HCT116 (cell line): ENCODE results near the gene TMEM87A. TPM values are rescaled to one million over a fixed set of nuclear protein-coding genes. Genes with fewer than 3 reads are reported as not detected.

ENCODE experiments used
- ATAC-seq: fragments of 200-7000 bp; cut with Tn5 transposase; 2 replicates; pipeline ENCODE4 v1.9.1; 2020; ENCODE audit warnings: mild to moderate bottlenecking, moderate library complexity
- BruUV-seq: library from RNA; stranded (reverse); fragments of 400-500 nt; replicated peaks from 2 replicates; lab custom pipeline; 2021; lab: Mats Ljungman, UMichigan
- CTCF ChIA-PET: fragments of 300-600 bp; sonication (Branson Sonifier 250); formaldehyde crosslinking; loops from one replicate; lab custom pipeline; 2021; ENCODE audit warnings: antibody characterized with exemption; lab: Charles Lee
- POLR2A ChIA-PET: fragments of 300-600, 350-600 bp; sonication (Branson Sonifier 250); formaldehyde crosslinking; loops from one replicate; lab custom pipeline; 2021; ENCODE audit warnings: antibody characterized with exemption; lab: Charles Lee
- RAD21 ChIA-PET, 2 experiments: fragments of 300-600 bp; sonication (Branson Sonifier 250); formaldehyde crosslinking; loops; one replicate each; lab custom pipeline; 2023; ENCODE audit warnings: low total read pairs in 2 of 2; ENCODE audit not compliant: uncharacterized antibody in 2 of 2, unreplicated experiment in 2 of 2, low non-redundant PET in 1 of 2; lab: Charles Lee
- DNase-seq: peaks from one replicate; pipeline ENCODE4 v3.0.0-alpha.2; 2010; ENCODE audit warnings: low read depth, low spot score
- H2AFZ ChIP-seq: fragments of 200-600 bp; shearing (Covaris generic), sonication (generic); 2 replicates; pipeline ENCODE4 v1.6.1; 2017; ENCODE audit warnings: low read depth, mixed run types, mixed read lengths, antibody characterized with exemption, low read length; ENCODE audit not compliant: poor library complexity, severe bottlenecking
- H3K27ac ChIP-seq: 2 replicates; pipeline ENCODE4 v1.5.1; 2012; ENCODE audit warnings: low read depth, low read length
- H3K27me3 ChIP-seq: fragments of 200-600 bp; sonication (generic); 2 replicates; pipeline ENCODE4 v1.6.1; 2016; ENCODE audit warnings: mixed run types, low read length, mixed read lengths; ENCODE audit not compliant: insufficient read depth
- H3K36me3 ChIP-seq, 2 experiments: fragments of 200-500 bp in 1 of 2; fragments of 200-600 bp in 1 of 2; sonication (Bioruptor generic) in 1 of 2; sonication (generic) in 1 of 2; 2 replicates each; pipeline versions ENCODE4 v1.5.1 to v1.6.1; 2014 to 2016; ENCODE audit warnings: low read length in 2 of 2, inconsistent platforms in 1 of 2, mixed read lengths in 1 of 2, mixed run types in 1 of 2; ENCODE audit not compliant: insufficient read depth in 2 of 2, control insufficient read depth in 1 of 2
- H3K4me1 ChIP-seq, 2 experiments: fragments of 200-600 bp in 1 of 2; sonication (generic) in 1 of 2; 2 replicates each; pipeline versions ENCODE4 v1.5.1 to v1.6.1; 2012 to 2017; ENCODE audit warnings: low read length in 2 of 2, inconsistent platforms in 1 of 2, mild to moderate bottlenecking in 1 of 2, mixed read lengths in 1 of 2, mixed run types in 1 of 2, moderate library complexity in 1 of 2; ENCODE audit not compliant: insufficient read depth in 2 of 2, control insufficient read depth in 1 of 2
- H3K4me2 ChIP-seq: fragments of 200-600 bp; sonication (generic); 2 replicates; pipeline ENCODE4 v1.6.1; 2017; ENCODE audit warnings: mixed run types, low read length, mixed read lengths
- H3K4me3 ChIP-seq, 2 experiments: fragments of 200-600 bp in 1 of 2; sonication (generic) in 1 of 2; replicated peaks in 1 of 2; 2 replicates each; pipeline ENCODE4 v1.5.1; 2011 to 2016; ENCODE audit warnings: low read length in 2 of 2, control low read depth in 1 of 2, low read depth in 1 of 2, mild to moderate bottlenecking in 1 of 2, mixed read lengths in 1 of 2, mixed run types in 1 of 2
- H3K79me2 ChIP-seq: fragments of 200-600 bp; sonication (generic); 2 replicates; pipeline ENCODE4 v1.6.1; 2017; ENCODE audit warnings: mild to moderate bottlenecking, mixed run types, low read length, moderate library complexity, mixed read lengths; ENCODE audit not compliant: insufficient read depth
- H3K9ac ChIP-seq: fragments of 200-600 bp; sonication (generic); 2 replicates; pipeline ENCODE4 v1.6.1; 2016; ENCODE audit warnings: low read length, mixed read lengths
- H3K9me2 ChIP-seq: fragments of 200-600 bp; sonication (generic), shearing (Covaris generic); 2 replicates; pipeline ENCODE4 v1.6.1; 2017; ENCODE audit warnings: mixed run types, mild to moderate bottlenecking, moderate library complexity; ENCODE audit not compliant: insufficient read depth
- H3K9me3 ChIP-seq, 2 experiments: fragments of 200-500 bp in 1 of 2; fragments of 200-600 bp in 1 of 2; sonication (Bioruptor generic) in 1 of 2; sonication (generic) in 1 of 2; 2 replicates each; pipeline ENCODE4 v1.6.1; 2014 to 2017; ENCODE audit warnings: low read length in 2 of 2, mixed read lengths in 2 of 2, inconsistent platforms in 1 of 2, low read depth in 1 of 2, mild to moderate bottlenecking in 1 of 2, mixed run types in 1 of 2, moderate library complexity in 1 of 2; ENCODE audit not compliant: control insufficient read depth in 1 of 2, insufficient read depth in 1 of 2
- H4K20me1 ChIP-seq: fragments of 200-600 bp; sonication (generic), shearing (Covaris generic); 2 replicates; pipeline ENCODE4 v1.6.1; 2017; ENCODE audit warnings: mixed run types, mild to moderate bottlenecking, moderate library complexity; ENCODE audit not compliant: insufficient read depth
- ATF3 ChIP-seq: IDR thresholded peaks from 2 replicates; pipeline ENCODE4 v1.6.1; 2012
- EZH2 ChIP-seq: fragments of 200-600 bp; sonication (generic); IDR thresholded peaks from 2 replicates; pipeline ENCODE4 v1.6.1; 2017; ENCODE audit warnings: antibody characterized with exemption, mixed run types
- FOSL1 ChIP-seq: IDR thresholded peaks from 2 replicates; pipeline ENCODE4 v1.6.1; 2012; ENCODE audit warnings: low read depth
- JUND ChIP-seq: IDR thresholded peaks from 2 replicates; pipeline ENCODE4 v1.6.1; 2012
- MAX ChIP-seq: IDR thresholded peaks from 2 replicates; pipeline ENCODE4 v1.6.1; 2012
- POLR2A ChIP-seq: IDR thresholded peaks from 2 replicates; pipeline ENCODE4 v1.7.0; 2011; ENCODE audit warnings: borderline replicate concordance; ENCODE audit not compliant: insufficient read depth, insufficient read length; ENCODE audit errors: extremely low read depth
- RAD21 ChIP-seq: IDR thresholded peaks from 2 replicates; pipeline ENCODE4 v1.6.1; 2012; ENCODE audit warnings: low read depth, mild to moderate bottlenecking
- REST ChIP-seq: IDR thresholded peaks from 2 replicates; pipeline ENCODE4 v1.6.1; 2012; ENCODE audit warnings: low read depth
- SIN3A ChIP-seq: IDR thresholded peaks from 2 replicates; pipeline ENCODE4 v1.6.1; 2012; ENCODE audit warnings: low read depth
- SRF ChIP-seq: IDR thresholded peaks from 2 replicates; pipeline ENCODE4 v1.6.1; 2012; ENCODE audit warnings: low read depth
- YY1 ChIP-seq: IDR thresholded peaks from 2 replicates; pipeline ENCODE4 v1.6.1; 2011; ENCODE audit warnings: low read length, low read depth, moderate library complexity, mild to moderate bottlenecking; ENCODE audit not compliant: insufficient replicate concordance; ENCODE audit errors: extremely low read depth
- ZFX ChIP-seq: fragments of 450-650 bp; IDR thresholded peaks from 2 replicates; pipeline ENCODE4 v1.6.1; 2017
- intact Hi-C: fragments of 100-400 bp; cut with micrococcal nuclease; formaldehyde crosslinking; loops from 2 replicates; pipeline ENCODE4 v1.10.0; 2022
- total RNA-seq: library from RNA; stranded (reverse); gene quantifications from one replicate; pipeline ENCODE4 v1.2.1, GENCODE V29; 2021; ENCODE audit not compliant: unreplicated experiment

The TMEM87A gene
- total RNA-seq, 1 experiment from 2014 or later: 44.0 TPM

GRCh38 chr15:42285034-42285433 lies 11.8 kb upstream of the TMEM87A start:
- H3K79me2 ChIP-seq: no peaks in the 10 kb centered on the region
- H3K4me3 ChIP-seq: no peak overlapping the region
- H3K9me2 ChIP-seq: no peaks in the 10 kb centered on the region
- no peaks in the 10 kb centered on the region for H3K36me3 ChIP-seq
- H3K9ac ChIP-seq: no peak overlapping the region
- ChIA-PET RAD21 (no interaction called here), CTCF (no interaction called here), POLR2A (no interaction called here)
- H3K4me2 ChIP-seq: no peak overlapping the region
- intact Hi-C loops: no loop called here
- H3K27ac ChIP-seq: no peak overlapping the region
- H4K20me1 ChIP-seq: no peaks in the 10 kb centered on the region
- DNase-seq (no peak), ATAC-seq (no peak)
- H3K27me3 ChIP-seq: no peaks in the 10 kb centered on the region
- 0 out of 4 replicates have a peak, but pooled peaks cover 0 to 3% of the 10 kb centered on the region in 2 experiments for H3K4me1 ChIP-seq
- H3K9me3 ChIP-seq: no peaks in the 10 kb centered on the region
- no TSS peak for BruUV-seq
- TF ChIP-seq JUND: no peak
- no peak for TF ChIP-seq POLR2A
- no peak for TF ChIP-seq SIN3A
- H2AFZ ChIP-seq: no peak overlapping the region

- BruUV-seq: no TSS peak
- intact Hi-C loops: no loop called here
- Histone ChIP-seq H3K27me3 (no peaks in the 10 kb centered on the region), H2AFZ (no peak overlapping the region), H4K20me1 (no peaks in the 10 kb centered on the region), H3K4me2 (no peak overlapping the region), H3K27ac (no peak overlapping the region), H3K9me2 (no peaks in the 10 kb centered on the region), H3K4me1 (0 out of 4 replicates have a peak, but pooled peaks cover 0 to 3% of the 10 kb centered on the region in 2 experiments), H3K36me3 (no peaks in the 10 kb centered on the region), H3K79me2 (no peaks in the 10 kb centered on the region), H3K4me3 (no peak overlapping the region), H3K9me3 (no peaks in the 10 kb centered on the region), H3K9ac (no peak overlapping the region)
- TF ChIP-seq ATF3: no peak
- no peak for TF ChIP-seq YY1
- no peak for TF ChIP-seq FOSL1
- no peak for TF ChIP-seq RAD21
- no peak for TF ChIP-seq SRF
- no peak for TF ChIP-seq REST
- TF ChIP-seq MAX: no peak
- TF ChIP-seq EZH2: no peak
- no peak for TF ChIP-seq POLR2A
- TF ChIP-seq ZFX: no peak
- ChIA-PET CTCF (no interaction called here), POLR2A (no interaction called here), RAD21 (no interaction called here)
- no peak for DNase-seq
- ATAC-seq: no peak
These were observed 11.3 kb upstream of the TMEM87A start for GRCh38 chr15:42284551-42284950.
